B cell (primary cell): ENCODE data around the gene APOL3. TPM values are rescaled to one million over a fixed set of nuclear protein-coding genes. Genes with fewer than 3 reads are reported as not detected.

Source experiments
- ATAC-seq: fragments of 200-7000 bp; cut with Tn5 transposase; one replicate; pipeline ENCODE4 v1.10.0; 2021; ENCODE audit warnings: low read depth, mild to moderate bottlenecking, moderate number of reproducible peaks, moderate library complexity
- CTCF ChIA-PET: fragments of 350-600 bp; sonication (Branson Sonifier 250); formaldehyde crosslinking; loops from one replicate; lab custom pipeline; 2021; ENCODE audit warnings: antibody characterized with exemption, inconsistent platforms; lab: Charles Lee
- POLR2A ChIA-PET: fragments of 350-600 bp; sonication (Branson Sonifier 250); formaldehyde crosslinking; loops from one replicate; lab custom pipeline; 2021; ENCODE audit warnings: antibody characterized with exemption; lab: Charles Lee
- DNase-seq: peaks from one replicate; pipeline ENCODE4 v3.0.0; 2013
- H2AFZ ChIP-seq: 2 replicates; pipeline ENCODE4 v1.6.1; 2012; ENCODE audit warnings: mild to moderate bottlenecking, low read depth, low read length; ENCODE audit not compliant: insufficient read depth, poor library complexity, severe bottlenecking
- H3K27ac ChIP-seq, 2 donors: 1 replicate in 1 of 2; 2 replicates in 1 of 2; pipeline ENCODE4 v1.5.1; 2012 to 2013; ENCODE audit warnings: low read length in 2 of 2, mild to moderate bottlenecking in 2 of 2, moderate library complexity in 1 of 2
- H3K27me3 ChIP-seq, 4 experiments: fragments of 200-600 bp in 1 of 4; sonication (generic) in 1 of 4; replicated peaks in 1 of 4; 1 replicate in 2 of 4; 2 replicates in 2 of 4; pipeline versions ENCODE4 v1.6.1 to v1.7.0; 2013 to 2016; ENCODE audit warnings: low read length in 3 of 4, mild to moderate bottlenecking in 2 of 4, mixed read lengths in 1 of 4, moderate library complexity in 1 of 4; ENCODE audit not compliant: insufficient read depth in 4 of 4, control insufficient read depth in 3 of 4; ENCODE audit errors: control extremely low read depth in 1 of 4
- H3K36me3 ChIP-seq, 2 experiments: replicated peaks in 1 of 2; 1 replicate in 1 of 2; 2 replicates in 1 of 2; pipeline versions ENCODE4 v1.6.1 to v1.7.1; 2013; ENCODE audit warnings: low read length in 1 of 2; ENCODE audit not compliant: insufficient read depth in 2 of 2, control insufficient read depth in 1 of 2; ENCODE audit errors: control extremely low read depth in 1 of 2, extremely low read depth in 1 of 2
- H3K4me1 ChIP-seq, 2 donors: fragments of 200-600 bp in 1 of 2; sonication (generic) in 1 of 2; 1 replicate in 1 of 2; 2 replicates in 1 of 2; pipeline versions ENCODE4 v1.5.1 to v1.6.1; 2013 to 2017; ENCODE audit warnings: low read length in 2 of 2; ENCODE audit not compliant: control insufficient read depth in 2 of 2, insufficient read depth in 2 of 2
- H3K4me2 ChIP-seq: replicated peaks from 2 replicates; pipeline ENCODE3; 2012; ENCODE audit warnings: mild to moderate bottlenecking, low read depth, low read length; ENCODE audit not compliant: poor library complexity, severe bottlenecking
- H3K4me3 ChIP-seq, 5 experiments: fragments of 200-600 bp in 1 of 5; sonication (generic) in 1 of 5; 1 replicate in 3 of 5; 2 replicates in 2 of 5; pipeline versions ENCODE4 v1.5.1 to v1.7.0; 2011 to 2016; ENCODE audit warnings: low read length in 4 of 5, mild to moderate bottlenecking in 4 of 5, low read depth in 2 of 5, control low read depth in 1 of 5, moderate library complexity in 1 of 5; ENCODE audit not compliant: insufficient read depth in 1 of 5; ENCODE audit errors: control extremely low read depth in 1 of 5, extremely low read depth in 1 of 5
- H3K79me2 ChIP-seq: fragments of 200-600 bp; sonication (generic); one replicate; pipeline ENCODE4 v1.6.0; 2016; ENCODE audit warnings: low read length; ENCODE audit not compliant: control insufficient read depth, insufficient read depth
- H3K9ac ChIP-seq: fragments of 200-600 bp; sonication (generic); 2 replicates; pipeline ENCODE4 v1.6.1; 2017; ENCODE audit warnings: mild to moderate bottlenecking, low read length, moderate library complexity
- H3K9me3 ChIP-seq, 3 donors: one replicate each; pipeline versions ENCODE4 v1.6.1 to v1.7.1; 2013; ENCODE audit warnings: low read length in 2 of 3; ENCODE audit not compliant: control insufficient read depth in 2 of 3, insufficient read depth in 1 of 3; ENCODE audit errors: control extremely low read depth in 1 of 3
- H4K20me1 ChIP-seq: 2 replicates; pipeline ENCODE4 v1.6.0; 2012; ENCODE audit warnings: mild to moderate bottlenecking, low read length; ENCODE audit not compliant: insufficient read depth, control insufficient read depth, poor library complexity, severe bottlenecking
- H3K27ac Mint-ChIP-seq: one replicate; pipeline ENCODE4 v1.8.0; 2021; ENCODE audit warnings: mixed read lengths
- H3K27me3 Mint-ChIP-seq: one replicate; pipeline ENCODE4 v1.8.0; 2021; ENCODE audit warnings: mixed read lengths
- H3K4me1 Mint-ChIP-seq: one replicate; pipeline ENCODE4 v1.8.0; 2021; ENCODE audit warnings: mixed read lengths
- H3K4me3 Mint-ChIP-seq: one replicate; pipeline ENCODE4 v1.8.0; 2021; ENCODE audit warnings: mixed read lengths
- H3K9me3 Mint-ChIP-seq: one replicate; pipeline ENCODE4 v1.8.0; 2022; ENCODE audit warnings: mixed read lengths; ENCODE audit not compliant: insufficient read depth
- CTCF ChIP-seq: fragments of 200-600 bp; IDR thresholded peaks from one replicate; pipeline ENCODE4 v1.8.0; 2022; ENCODE audit warnings: antibody characterized with exemption, mild to moderate bottlenecking
- EZH2 ChIP-seq: IDR thresholded peaks from 2 replicates; pipeline ENCODE4 v1.6.1; 2012; ENCODE audit warnings: borderline replicate concordance, low read depth, mild to moderate bottlenecking, moderate library complexity, low read length; ENCODE audit not compliant: insufficient read depth, poor library complexity, severe bottlenecking
- WGBS: methylation state at CpG from one replicate; pipeline ENCODE4 v1.1.5; 2013; ENCODE audit warnings: missing lambda C conversion rate; ENCODE audit not compliant: insufficient coverage; 5-methylcytosine and 5-hydroxymethylcytosine counted together
- intact Hi-C: fragments of 100-400 bp; cut with micrococcal nuclease; formaldehyde crosslinking; loops from one replicate; pipeline ENCODE4 v1.10.0; 2022
- polyA plus RNA-seq: library from polyadenylated mRNA; depleted of rRNA; stranded (reverse); fragments of >200 nt; gene quantifications from 2 replicates; pipeline ENCODE4 v1.2.3, GENCODE V29; 2012
- total RNA-seq, 2 donors: library from RNA; stranded (reverse); fragments of 120-200 nt in 1 of 2; gene quantifications; 1 replicate in 1 of 2; 2 replicates in 1 of 2; pipeline versions ENCODE4 v1.2.3 to v1.2.4, GENCODE V29; 2013 to 2022

APOL3 gene
- total and polyA plus RNA-seq, 2 donors (not counting 1 experiment from before 2014, with no cell fraction given) = 55.0 to 97.2 TPM

GRCh38 chr22:36129071-36129470, 31.5 kb downstream of the APOL3 start:
- WGBS = 100% methylated on average over 2 of the region's 9 CpGs
- H4K20me1 ChIP-seq = no peaks in the 10 kb centered on the region
- H3K9me3 Mint-ChIP-seq = no peaks in the 10 kb centered on the region
- peaks cover 1% of the 10 kb centered on the region for H3K4me1 Mint-ChIP-seq
- H3K27ac Mint-ChIP-seq = no peak overlapping the region
- H3K27me3 ChIP-seq = peaks cover 0 to 14% (median 7%) of the 10 kb centered on the region in 4 experiments
- no peak overlapping the region for H3K27ac ChIP-seq
- POLR2A ChIA-PET = no interaction called here
- TF ChIP-seq CTCF (no peak), EZH2 (no peak)
- H3K36me3 ChIP-seq = no peaks in the 10 kb centered on the region
- H2AFZ ChIP-seq = no peak overlapping the region
- peaks cover 0 to 2% of the 10 kb centered on the region in 2 donors for H3K4me1 ChIP-seq
- CTCF ChIA-PET = interaction anchor here (1.4 kb wide), 1 partner anchor 50 kb away, joined by 3 read pairs; no protein-coding TSS in a partner anchor
- ATAC-seq = no peak
- H3K4me2 ChIP-seq = no peak overlapping the region
- intact Hi-C loops = loop anchor here (10.0 kb wide), 2 partner anchors 544 to 694 kb away; no protein-coding TSS in a partner anchor
- DNase-seq = no peak
- H3K79me2 ChIP-seq = no peaks in the 10 kb centered on the region
- peaks cover 30% of the 10 kb centered on the region for H3K27me3 Mint-ChIP-seq
- H3K9me3 ChIP-seq = no peaks in the 10 kb centered on the region
- no peak overlapping the region for H3K4me3 Mint-ChIP-seq
- no peak overlapping the region for H3K4me3 ChIP-seq
- H3K9ac ChIP-seq = no peak overlapping the region

GRCh38 chr22:36125994-36126531, 34.5 kb downstream of the APOL3 start:
- Mint-ChIP-seq H3K4me3 (no peak overlapping the region), H3K27me3 (peaks cover 27% of the 10 kb centered on the region), H3K27ac (no peak overlapping the region), H3K9me3 (no peaks in the 10 kb centered on the region), H3K4me1 (peaks cover 6% of the 10 kb centered on the region)
- no peak overlapping the region for H2AFZ ChIP-seq
- no peaks in the 10 kb centered on the region for H3K79me2 ChIP-seq
- 92% methylated on average over 1 of the region's 1 CpG for WGBS
- CTCF ChIA-PET = interaction anchor here (1.3 to 1.8 kb wide), 3 partner anchors 11 to 544 kb away, joined by 3 to 9 read pairs (median 3); no protein-coding TSS in a partner anchor
- H3K27ac ChIP-seq = no peak overlapping the region
- no peak overlapping the region for H3K4me3 ChIP-seq
- no peaks in the 10 kb centered on the region for H3K36me3 ChIP-seq
- POLR2A ChIA-PET = no interaction called here
- no peak for TF ChIP-seq CTCF
- no peak for TF ChIP-seq EZH2
- H3K4me1 ChIP-seq = peaks cover 0 to 9% of the 10 kb centered on the region in 2 donors
- no peak overlapping the region for H3K9ac ChIP-seq
- no peak overlapping the region for H3K4me2 ChIP-seq
- intact Hi-C loops = loop anchor here (10.0 kb wide), 2 partner anchors 541 to 691 kb away; no protein-coding TSS in a partner anchor
- H4K20me1 ChIP-seq = no peaks in the 10 kb centered on the region
- H3K9me3 ChIP-seq = no peaks in the 10 kb centered on the region
- DNase-seq (no peak), ATAC-seq (no peak)
- H3K27me3 ChIP-seq = peaks cover 0 to 14% (median 7%) of the 10 kb centered on the region in 4 experiments
